Kidney epithelial cell (primary cell): ENCODE data around the gene RNF215. TPM values are rescaled to one million over a fixed set of nuclear protein-coding genes. Genes with fewer than 3 reads are reported as not detected.

Experiments
- DNase-seq: peaks from one replicate; pipeline ENCODE4 v3.0.0-alpha.2; 2010; ENCODE audit warnings: low read depth
- H3K27me3 ChIP-seq: 2 replicates; pipeline ENCODE4 v1.6.0; 2011; ENCODE audit warnings: low read length; ENCODE audit not compliant: control insufficient read depth, insufficient read depth
- H3K36me3 ChIP-seq: 2 replicates; pipeline ENCODE4 v1.5.1; 2011; ENCODE audit warnings: low read length; ENCODE audit not compliant: control insufficient read depth, insufficient read depth
- H3K4me3 ChIP-seq: 2 replicates; pipeline ENCODE4 v1.5.1; 2011; ENCODE audit warnings: low read depth, mild to moderate bottlenecking, control low read depth, low read length
- total RNA-seq: library from RNA; depleted of rRNA; stranded (reverse); fragments of >200 nt; gene quantifications from 2 replicates; pipeline ENCODE4 v1.2.3, GENCODE V29; 2015
- TF ChIP-seq, protein P1 (sequence below): IDR thresholded peaks from 2 replicates; pipeline ENCODE4 v1.5.1; 2011; ENCODE audit warnings: mild to moderate bottlenecking, moderate library complexity, low read length, control low read depth, inconsistent platforms; ENCODE audit not compliant: insufficient read depth, poor library complexity, severe bottlenecking

The RNF215 gene
- 26.9 and 34.2 TPM in 2 replicates for total RNA-seq

DNA sequence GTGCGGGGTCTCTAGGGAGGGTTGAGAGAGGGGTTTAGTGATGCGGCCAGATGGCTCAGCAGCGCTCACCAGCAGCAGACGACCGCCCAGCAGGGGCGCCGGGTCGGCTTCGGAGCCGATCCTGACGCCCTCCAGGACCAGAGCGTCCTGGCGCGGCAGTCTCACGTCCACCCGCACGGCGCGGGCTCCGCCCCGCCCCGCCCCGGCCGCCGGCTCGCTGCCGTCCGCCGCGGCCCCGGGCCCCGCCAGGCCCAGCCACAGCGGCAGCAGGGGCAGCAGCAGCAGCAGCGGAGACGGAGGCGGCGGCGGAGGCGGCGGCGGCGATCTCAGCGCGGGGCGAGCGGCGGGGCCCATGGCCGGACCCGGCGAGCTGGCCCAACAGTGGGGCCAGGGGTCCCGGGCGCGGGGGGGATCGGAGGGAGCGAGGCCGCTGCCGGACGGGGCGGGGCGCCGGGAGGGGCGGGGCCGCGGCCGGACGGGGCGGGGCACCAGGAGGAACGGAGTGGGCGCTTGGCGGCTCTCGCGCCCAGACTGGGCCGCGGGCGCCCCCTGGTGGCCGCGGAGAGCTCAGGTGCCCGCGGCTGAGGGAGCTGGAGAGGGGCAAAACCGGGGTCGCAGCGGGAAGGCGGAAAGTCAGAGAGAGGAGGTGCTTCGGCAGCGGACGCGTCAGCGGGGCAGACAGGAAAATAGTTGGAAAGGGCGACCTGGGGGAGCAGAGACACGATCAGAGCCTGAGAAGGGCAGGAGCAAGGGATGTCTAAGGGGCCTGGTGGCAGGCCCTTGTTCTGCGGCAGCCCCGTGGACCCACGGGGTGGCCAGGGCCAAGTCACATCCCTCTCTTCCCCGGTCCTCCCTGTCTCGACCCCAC, at the start of gene RNF215:
Gene RNF215 (minus strand): TSS at position 452 of the 868 bp plus-strand sequence. CDS start 98 bp downstream, at position 354.
- no peaks in the 10 kb centered on the region for H3K27me3 ChIP-seq
- no peaks in the 10 kb centered on the region for H3K36me3 ChIP-seq
- H3K4me3 ChIP-seq = peak within 1 kb of the TSS; percentile 60
- TF ChIP-seq, protein P1, sequence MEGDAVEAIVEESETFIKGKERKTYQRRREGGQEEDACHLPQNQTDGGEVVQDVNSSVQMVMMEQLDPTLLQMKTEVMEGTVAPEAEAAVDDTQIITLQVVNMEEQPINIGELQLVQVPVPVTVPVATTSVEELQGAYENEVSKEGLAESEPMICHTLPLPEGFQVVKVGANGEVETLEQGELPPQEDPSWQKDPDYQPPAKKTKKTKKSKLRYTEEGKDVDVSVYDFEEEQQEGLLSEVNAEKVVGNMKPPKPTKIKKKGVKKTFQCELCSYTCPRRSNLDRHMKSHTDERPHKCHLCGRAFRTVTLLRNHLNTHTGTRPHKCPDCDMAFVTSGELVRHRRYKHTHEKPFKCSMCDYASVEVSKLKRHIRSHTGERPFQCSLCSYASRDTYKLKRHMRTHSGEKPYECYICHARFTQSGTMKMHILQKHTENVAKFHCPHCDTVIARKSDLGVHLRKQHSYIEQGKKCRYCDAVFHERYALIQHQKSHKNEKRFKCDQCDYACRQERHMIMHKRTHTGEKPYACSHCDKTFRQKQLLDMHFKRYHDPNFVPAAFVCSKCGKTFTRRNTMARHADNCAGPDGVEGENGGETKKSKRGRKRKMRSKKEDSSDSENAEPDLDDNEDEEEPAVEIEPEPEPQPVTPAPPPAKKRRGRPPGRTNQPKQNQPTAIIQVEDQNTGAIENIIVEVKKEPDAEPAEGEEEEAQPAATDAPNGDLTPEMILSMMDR = peak; percentile 74
- no peak for DNase-seq

DNA sequence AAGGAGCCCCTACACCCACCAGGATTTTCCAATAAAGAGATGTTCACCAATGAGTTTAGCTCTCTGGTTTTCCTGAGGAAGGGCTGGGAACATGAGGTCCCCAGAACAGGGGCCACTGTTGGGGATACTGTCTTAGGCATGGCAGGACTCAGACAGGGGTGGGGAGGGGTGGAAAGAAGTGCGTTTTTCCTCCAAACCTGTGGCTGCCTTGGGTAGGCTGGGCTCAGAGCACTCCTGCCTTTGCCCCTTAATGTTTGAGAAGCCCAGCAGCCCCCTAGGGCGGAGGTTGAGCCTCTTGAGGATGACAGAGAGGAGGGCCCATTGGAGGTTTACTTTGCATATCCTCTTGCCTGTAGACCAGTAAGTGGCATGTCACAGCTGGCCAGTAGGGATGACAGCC, 49.0 kb upstream of the RNF215 start:
- DNase-seq = no peak
- TF ChIP-seq, protein P1 = no peak
- no peaks in the 10 kb centered on the region for H3K27me3 ChIP-seq
- no peak overlapping the region for H3K4me3 ChIP-seq
- no peaks in the 10 kb centered on the region for H3K36me3 ChIP-seq

DNA sequence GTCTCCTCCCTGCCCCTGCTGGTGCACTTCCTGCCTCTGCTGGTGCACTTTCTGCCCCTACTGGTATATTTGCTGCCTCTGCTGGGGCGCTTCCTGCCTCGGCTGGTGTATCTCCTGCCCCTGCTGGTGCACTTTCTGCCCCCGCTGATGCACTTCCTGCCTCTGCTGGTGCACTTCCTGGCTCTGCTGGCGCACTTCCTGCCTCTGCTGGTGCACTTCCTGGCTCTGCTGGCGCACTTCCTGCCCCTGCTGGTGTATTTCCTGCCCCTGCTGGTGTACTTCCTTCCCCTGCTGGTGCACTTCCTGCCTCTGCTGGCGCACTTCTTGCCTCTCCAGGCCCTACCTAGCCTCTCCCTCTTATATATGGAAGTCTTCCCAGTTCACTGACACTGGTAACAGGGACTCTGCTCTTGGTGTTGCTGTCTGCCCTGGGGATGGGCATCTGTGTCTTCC, 48.5 kb upstream of the RNF215 start:
- no peaks in the 10 kb centered on the region for H3K36me3 ChIP-seq
- TF ChIP-seq, protein P1 = no peak
- DNase-seq = no peak
- H3K4me3 ChIP-seq = no peak overlapping the region
- no peaks in the 10 kb centered on the region for H3K27me3 ChIP-seq

DNA sequence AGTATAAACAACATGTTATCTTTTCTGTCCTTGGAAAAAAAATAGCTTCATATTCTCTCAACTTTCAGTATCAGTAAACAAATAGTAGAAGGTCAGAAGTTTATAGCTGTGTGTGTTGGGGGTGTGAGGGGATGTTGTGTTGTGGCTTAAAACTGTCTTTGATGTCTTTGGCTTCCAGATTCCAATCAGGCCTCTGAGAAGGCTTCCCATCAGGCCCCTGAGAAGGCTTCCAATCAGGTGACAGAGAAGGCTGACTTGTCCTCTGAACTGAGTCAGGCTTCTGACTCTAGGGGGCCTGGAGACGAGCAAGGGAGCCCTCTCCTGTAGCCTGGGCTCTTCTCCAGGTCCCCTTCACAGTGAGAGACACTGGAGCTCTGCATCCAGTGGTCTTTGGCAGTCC, 47.6 kb upstream of the RNF215 start:
- no peak for DNase-seq
- Histone ChIP-seq H3K27me3 (no peaks in the 10 kb centered on the region), H3K4me3 (no peak overlapping the region), H3K36me3 (no peaks in the 10 kb centered on the region)
- TF ChIP-seq, protein P1 = no peak

DNA sequence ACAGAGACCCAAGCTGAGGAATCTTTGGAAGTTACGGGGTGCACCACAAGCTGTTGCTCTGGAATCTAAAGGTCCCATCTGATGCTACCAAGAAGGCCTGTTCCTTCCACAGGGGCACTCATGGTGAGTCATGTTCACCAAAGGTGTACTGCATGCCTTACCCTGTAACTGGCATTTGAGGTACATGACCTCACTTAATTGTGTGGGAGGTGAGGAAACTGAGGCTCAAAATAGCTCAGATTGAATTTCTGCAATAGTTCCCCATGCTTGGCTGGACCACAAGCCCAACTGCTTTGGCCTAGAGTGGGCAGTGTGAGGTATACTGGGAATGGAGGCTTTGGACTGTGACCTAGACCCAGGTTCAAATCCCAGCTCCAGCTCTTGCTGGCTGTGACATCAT, 46.6 kb upstream of the RNF215 start:
- TF ChIP-seq, protein P1 = no peak
- DNase-seq = no peak
- H3K36me3 ChIP-seq = no peaks in the 10 kb centered on the region

DNA sequence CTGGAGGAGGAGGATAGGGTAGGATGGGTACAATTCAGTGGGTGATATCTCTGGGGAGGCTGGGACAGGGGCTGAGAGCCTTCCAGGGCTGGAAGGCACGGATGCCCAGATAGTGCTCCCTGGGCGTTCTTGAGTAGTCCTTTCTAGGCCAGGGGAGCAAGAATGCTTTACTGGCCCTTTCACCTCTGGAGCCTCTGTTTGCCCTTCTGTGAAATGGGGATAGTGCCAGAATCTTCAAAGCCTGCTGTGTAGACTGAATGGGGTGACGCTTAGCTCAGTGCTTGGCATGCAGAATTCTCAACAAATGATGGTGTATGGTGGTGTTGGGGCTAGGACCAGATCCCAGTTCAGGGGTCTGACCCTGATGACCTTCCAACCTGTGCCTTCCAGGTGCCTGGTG, 46.0 kb upstream of the RNF215 start:
- Histone ChIP-seq H3K27me3 (no peaks in the 10 kb centered on the region), H3K4me3 (no peak overlapping the region), H3K36me3 (no peaks in the 10 kb centered on the region)
- DNase-seq = no peak
- TF ChIP-seq, protein P1 = no peak

More for the DNA sequence above, 46.6 kb upstream of the RNF215 start:
- Histone ChIP-seq H3K27me3 (no peaks in the 10 kb centered on the region), H3K4me3 (no peak overlapping the region)
